Loucy (cell line): ENCODE measurements around the gene CKS1B.
A peak's percentile ranks its signal among the peaks of the same experiment; 100 is the strongest.

Source experiments
- H2AFZ ChIP-seq: fragments of 200-600 bp; sonication (generic); 2 replicates; pipeline ENCODE4 v1.6.0; 2016; ENCODE audit warnings: antibody characterized with exemption, mild to moderate bottlenecking, low read length, moderate library complexity
- H3F3A ChIP-seq: fragments of 200-600 bp; 2 replicates; pipeline ENCODE4 v1.6.0; 2016; ENCODE audit warnings: antibody characterized with exemption, low read depth, mild to moderate bottlenecking
- H3K27me3 ChIP-seq: fragments of 200-600 bp; sonication (generic); 2 replicates; pipeline ENCODE4 v1.6.1; 2014; ENCODE audit warnings: low read length, mild to moderate bottlenecking; ENCODE audit not compliant: insufficient read depth, poor library complexity, severe bottlenecking
- H3K36me3 ChIP-seq: fragments of 200-600 bp; sonication (generic); 2 replicates; pipeline ENCODE4 v1.6.1; 2016; ENCODE audit warnings: low read length; ENCODE audit not compliant: insufficient read depth
- H3K4me1 ChIP-seq: fragments of 200-600 bp; sonication (generic); 2 replicates; pipeline ENCODE4 v1.5.1; 2014; ENCODE audit warnings: low read length, mild to moderate bottlenecking; ENCODE audit not compliant: insufficient read depth, poor library complexity, severe bottlenecking
- H3K4me2 ChIP-seq: fragments of 200-600 bp; sonication (generic); 2 replicates; pipeline ENCODE4 v1.6.0; 2014; ENCODE audit warnings: antibody characterized with exemption, low read length, low read depth, mild to moderate bottlenecking; ENCODE audit not compliant: poor library complexity, severe bottlenecking
- H3K4me3 ChIP-seq: fragments of 200-600 bp; sonication (generic); 2 replicates; pipeline ENCODE4 v1.5.1; 2014; ENCODE audit warnings: low read length, mild to moderate bottlenecking, mixed read lengths; ENCODE audit not compliant: poor library complexity, severe bottlenecking
- H3K79me2 ChIP-seq: fragments of 200-600 bp; sonication (generic); 2 replicates; pipeline ENCODE4 v1.6.1; 2014; ENCODE audit warnings: low read length; ENCODE audit not compliant: insufficient read depth
- H3K9ac ChIP-seq: fragments of 200-600 bp; sonication (generic); 2 replicates; pipeline ENCODE4 v1.6.0; 2014; ENCODE audit warnings: mild to moderate bottlenecking, low read depth, low read length, moderate library complexity; ENCODE audit not compliant: poor library complexity, severe bottlenecking
- H3K9me2 ChIP-seq: fragments of 200-600 bp; sonication (generic); replicated peaks from 2 replicates; pipeline ENCODE4 v1.6.1; 2016; ENCODE audit warnings: low read depth, low read length, mixed read lengths
- H3K9me3 ChIP-seq: fragments of 200-600 bp; sonication (generic); 2 replicates; pipeline ENCODE4 v1.6.1; 2014; ENCODE audit warnings: mild to moderate bottlenecking, antibody characterized with exemption, low read length, low read depth; ENCODE audit not compliant: insufficient read depth
- H4K20me1 ChIP-seq: fragments of 200-600 bp; sonication (generic); 2 replicates; pipeline ENCODE4 v1.6.0; 2014; ENCODE audit warnings: antibody characterized with exemption, low read length, mild to moderate bottlenecking; ENCODE audit not compliant: insufficient read depth, poor library complexity, severe bottlenecking
- EZH2phosphoT487 ChIP-seq: fragments of 200-600 bp; IDR thresholded peaks from 2 replicates; pipeline ENCODE4 v1.6.1; 2018; ENCODE audit warnings: antibody characterized with exemption, mild to moderate bottlenecking, moderate library complexity, borderline replicate concordance
- TF ChIP-seq, protein P1 (sequence below): fragments of 200-600 bp; sonication (generic); conservative IDR thresholded peaks from 2 replicates; pipeline ENCODE4 v1.5.1; 2014; ENCODE audit warnings: mild to moderate bottlenecking, antibody characterized with exemption, low read length

CKS1B gene

DNA sequence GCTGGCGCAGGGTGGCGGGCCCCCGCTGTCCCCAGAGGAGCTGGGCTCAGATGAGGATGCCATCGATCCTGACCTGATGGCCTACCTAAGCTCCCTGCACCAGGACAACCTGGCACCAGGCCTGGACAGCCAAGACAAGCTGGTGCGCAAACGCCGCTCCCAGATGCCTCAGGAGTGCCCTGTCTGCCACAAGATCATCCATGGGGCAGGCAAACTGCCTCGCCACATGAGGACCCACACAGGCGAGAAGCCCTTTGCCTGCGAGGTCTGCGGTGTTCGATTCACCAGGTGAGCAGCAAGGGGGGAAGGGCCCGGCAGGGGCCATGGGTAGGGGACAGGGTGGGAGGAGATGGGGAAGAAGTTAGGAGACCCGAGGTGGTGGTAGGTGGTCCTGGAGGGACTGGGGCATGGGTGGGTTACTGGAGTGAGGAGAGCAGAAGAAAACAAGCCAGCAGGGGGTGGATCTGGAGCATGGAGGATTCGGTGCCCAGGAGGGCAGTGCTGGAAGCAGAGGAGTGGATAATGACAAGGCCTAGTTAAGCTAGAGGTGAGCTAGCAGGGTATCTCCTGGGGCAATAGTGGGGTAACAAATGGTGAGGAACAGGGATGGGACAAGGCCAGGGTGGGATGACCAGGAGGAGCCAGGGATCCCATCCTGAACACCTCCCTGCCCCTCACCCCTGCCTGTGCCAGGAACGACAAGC, 41.2 kb downstream of the CKS1B start:
- no peaks in the 10 kb centered on the region for H3K9me3 ChIP-seq
- no peaks in the 10 kb centered on the region for H4K20me1 ChIP-seq
- peaks cover 37% of the 10 kb centered on the region for H3K4me1 ChIP-seq
- H3K4me3 ChIP-seq: no peak overlapping the region
- no peak overlapping the region for H3K9ac ChIP-seq
- H3K27me3 ChIP-seq: no peaks in the 10 kb centered on the region
- H3K4me2 ChIP-seq: no peak overlapping the region
- no peak overlapping the region for H2AFZ ChIP-seq
- H3K9me2 ChIP-seq: no peaks in the 10 kb centered on the region
- no peaks in the 10 kb centered on the region for H3K79me2 ChIP-seq
- H3K36me3 ChIP-seq: no peaks in the 10 kb centered on the region
- no peaks in the 10 kb centered on the region for H3F3A ChIP-seq
- TF ChIP-seq EZH2phosphoT487: no peak
- TF ChIP-seq, protein P1, sequence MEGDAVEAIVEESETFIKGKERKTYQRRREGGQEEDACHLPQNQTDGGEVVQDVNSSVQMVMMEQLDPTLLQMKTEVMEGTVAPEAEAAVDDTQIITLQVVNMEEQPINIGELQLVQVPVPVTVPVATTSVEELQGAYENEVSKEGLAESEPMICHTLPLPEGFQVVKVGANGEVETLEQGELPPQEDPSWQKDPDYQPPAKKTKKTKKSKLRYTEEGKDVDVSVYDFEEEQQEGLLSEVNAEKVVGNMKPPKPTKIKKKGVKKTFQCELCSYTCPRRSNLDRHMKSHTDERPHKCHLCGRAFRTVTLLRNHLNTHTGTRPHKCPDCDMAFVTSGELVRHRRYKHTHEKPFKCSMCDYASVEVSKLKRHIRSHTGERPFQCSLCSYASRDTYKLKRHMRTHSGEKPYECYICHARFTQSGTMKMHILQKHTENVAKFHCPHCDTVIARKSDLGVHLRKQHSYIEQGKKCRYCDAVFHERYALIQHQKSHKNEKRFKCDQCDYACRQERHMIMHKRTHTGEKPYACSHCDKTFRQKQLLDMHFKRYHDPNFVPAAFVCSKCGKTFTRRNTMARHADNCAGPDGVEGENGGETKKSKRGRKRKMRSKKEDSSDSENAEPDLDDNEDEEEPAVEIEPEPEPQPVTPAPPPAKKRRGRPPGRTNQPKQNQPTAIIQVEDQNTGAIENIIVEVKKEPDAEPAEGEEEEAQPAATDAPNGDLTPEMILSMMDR: no peak

DNA sequence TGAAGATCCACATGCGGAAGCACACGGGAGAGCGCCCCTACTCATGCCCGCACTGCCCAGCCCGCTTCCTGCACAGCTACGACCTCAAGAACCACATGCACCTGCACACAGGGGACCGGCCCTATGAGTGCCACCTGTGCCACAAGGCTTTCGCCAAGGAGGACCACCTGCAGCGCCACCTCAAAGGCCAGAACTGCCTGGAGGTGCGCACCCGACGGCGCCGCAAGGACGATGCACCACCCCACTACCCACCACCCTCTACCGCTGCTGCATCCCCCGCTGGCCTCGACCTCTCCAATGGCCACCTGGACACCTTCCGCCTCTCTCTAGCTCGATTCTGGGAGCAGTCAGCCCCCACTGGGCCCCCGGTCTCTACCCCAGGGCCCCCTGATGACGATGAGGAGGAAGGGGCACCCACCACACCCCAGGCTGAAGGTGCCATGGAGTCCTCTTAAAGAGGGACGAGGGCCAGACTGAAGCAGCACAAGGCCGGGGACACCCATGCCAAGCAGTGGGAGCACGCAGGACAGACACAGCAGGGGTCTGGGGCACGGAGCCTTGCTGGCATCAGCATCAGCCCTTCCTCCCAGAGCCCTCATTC, 41.9 kb downstream of the CKS1B start:
- no peak for TF ChIP-seq EZH2phosphoT487
- TF ChIP-seq, protein P1: no peak
- no peaks in the 10 kb centered on the region for H3K79me2 ChIP-seq
- no peaks in the 10 kb centered on the region for H3K36me3 ChIP-seq
- peaks cover 34% of the 10 kb centered on the region for H3K4me1 ChIP-seq
- no peaks in the 10 kb centered on the region for H3K27me3 ChIP-seq
- no peak overlapping the region for H3K9ac ChIP-seq
- H2AFZ ChIP-seq: no peak overlapping the region
- no peaks in the 10 kb centered on the region for H3K9me3 ChIP-seq
- no peaks in the 10 kb centered on the region for H3K9me2 ChIP-seq
- H3K4me2 ChIP-seq: no peak overlapping the region
- no peaks in the 10 kb centered on the region for H3F3A ChIP-seq
- no peaks in the 10 kb centered on the region for H4K20me1 ChIP-seq
- H3K4me3 ChIP-seq: no peak overlapping the region

DNA sequence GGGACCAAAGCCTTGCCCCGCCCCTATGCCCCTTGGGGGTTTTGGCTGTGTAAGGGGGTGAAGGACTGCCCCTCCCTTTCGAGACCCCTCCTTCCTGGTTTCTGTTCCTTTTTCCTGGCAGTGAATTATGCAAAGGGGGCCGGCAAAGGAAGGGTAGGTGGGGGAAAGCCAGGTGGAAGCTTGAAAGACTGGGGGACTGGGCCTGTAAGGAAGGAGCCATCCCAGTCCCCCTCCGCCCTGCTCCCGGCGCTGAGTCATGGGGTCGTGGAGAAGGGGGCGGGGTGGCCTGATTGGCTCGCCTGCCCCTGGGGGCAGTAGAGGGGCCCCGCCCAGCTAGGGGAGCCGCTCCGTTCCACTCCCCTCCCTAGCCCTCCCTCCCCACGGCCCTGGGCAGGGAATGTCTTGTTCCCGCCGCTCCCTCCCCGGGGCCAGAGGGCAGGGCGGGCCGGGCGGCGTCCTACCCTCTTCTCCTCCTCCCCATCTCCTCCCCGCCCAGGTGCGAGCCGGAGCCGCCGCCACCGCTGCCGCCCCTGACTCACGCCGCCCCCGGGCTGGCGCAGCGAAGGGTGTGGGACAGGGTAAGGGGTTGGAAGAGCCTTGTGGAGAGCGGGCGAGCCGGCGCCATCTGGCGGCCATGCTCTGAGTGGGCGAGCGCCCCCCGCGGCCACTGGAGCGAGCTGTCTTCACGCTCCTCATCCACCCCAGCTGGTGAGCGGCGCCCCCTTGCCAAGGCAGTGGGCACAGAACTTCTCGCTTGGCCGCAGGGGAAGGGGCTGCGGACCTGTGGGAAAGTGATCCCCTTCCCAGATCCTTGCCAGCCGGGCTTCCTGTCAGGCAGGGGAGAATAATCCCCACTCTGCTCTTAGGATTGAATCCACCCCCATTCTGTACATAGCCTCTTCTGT, 42.8 kb downstream of the CKS1B start:
- no peaks in the 10 kb centered on the region for H3K9me2 ChIP-seq
- no peaks in the 10 kb centered on the region for H4K20me1 ChIP-seq

More for the DNA sequence above, 42.8 kb downstream of the CKS1B start:
- H2AFZ ChIP-seq: peak overlapping the region; percentile 36; the same call in 1 of the 2 replicates
- H3K9me3 ChIP-seq: no peaks in the 10 kb centered on the region
- H3K4me3 ChIP-seq: peak overlapping the region; percentile 59
- no peak for TF ChIP-seq EZH2phosphoT487
- TF ChIP-seq, protein P1: peak; percentile 100
- peak overlapping the region; percentile 85 for H3K4me2 ChIP-seq
- H3K36me3 ChIP-seq: no peaks in the 10 kb centered on the region
- H3F3A ChIP-seq: no peaks in the 10 kb centered on the region
- H3K4me1 ChIP-seq: peaks cover 27% of the 10 kb centered on the region
- H3K27me3 ChIP-seq: no peaks in the 10 kb centered on the region
- peak overlapping the region; percentile 60 for H3K9ac ChIP-seq
- no peaks in the 10 kb centered on the region for H3K79me2 ChIP-seq
